NB4 (cell line): ENCODE data around the gene NHERF1.

Experiments
- DNase-seq: peaks from one replicate; pipeline ENCODE4 v3.0.0; 2010; ENCODE audit warnings: low read depth
- H3K4me3 ChIP-seq: one replicate; pipeline ENCODE4 v1.5.1; 2011; ENCODE audit warnings: mild to moderate bottlenecking, low read depth, low read length, moderate library complexity
- MYC ChIP-seq: IDR thresholded peaks from 2 replicates; pipeline ENCODE4 v1.6.1; 2011; ENCODE audit warnings: low read depth, low read length
- POLR2A ChIP-seq: IDR thresholded peaks from 2 replicates; pipeline ENCODE4 v1.6.1; 2011; ENCODE audit warnings: mild to moderate bottlenecking; ENCODE audit not compliant: insufficient read length; ENCODE audit errors: extremely low read depth
- TF ChIP-seq, protein P1 (sequence below): IDR thresholded peaks from 2 replicates; pipeline ENCODE4 v1.6.1; 2011; ENCODE audit warnings: low read depth, low read length
- TF ChIP-seq, protein P2 (sequence below): IDR thresholded peaks from one replicate; pipeline ENCODE4 v1.5.1; 2012; ENCODE audit warnings: low read depth, low read length

NHERF1 gene

DNA sequence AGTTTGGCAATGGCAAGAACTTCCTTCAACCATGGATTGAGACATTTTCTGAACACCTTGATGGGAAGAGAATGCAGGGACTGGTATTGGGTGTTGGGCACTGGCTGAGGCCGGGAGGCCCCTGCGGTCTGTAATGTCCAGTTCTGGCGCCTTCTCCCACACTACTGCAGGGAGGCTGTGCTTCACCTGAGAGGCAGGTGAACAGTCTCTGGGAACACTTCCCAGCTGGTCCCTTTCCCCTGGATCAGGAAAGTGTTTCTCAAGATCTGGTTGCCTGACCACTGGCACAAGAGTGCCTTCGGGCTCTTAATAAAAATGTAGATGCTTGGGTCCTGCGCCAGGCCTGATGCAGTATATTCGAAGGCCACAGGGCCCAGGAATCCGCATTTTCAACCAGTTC is 56.3 kb downstream of the NHERF1 start:
- H3K4me3 ChIP-seq = no peak overlapping the region
- no peak for DNase-seq
- TF ChIP-seq, protein P1, sequence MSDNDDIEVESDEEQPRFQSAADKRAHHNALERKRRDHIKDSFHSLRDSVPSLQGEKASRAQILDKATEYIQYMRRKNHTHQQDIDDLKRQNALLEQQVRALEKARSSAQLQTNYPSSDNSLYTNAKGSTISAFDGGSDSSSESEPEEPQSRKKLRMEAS = no peak
- TF ChIP-seq MYC = no peak
- TF ChIP-seq, protein P2, sequence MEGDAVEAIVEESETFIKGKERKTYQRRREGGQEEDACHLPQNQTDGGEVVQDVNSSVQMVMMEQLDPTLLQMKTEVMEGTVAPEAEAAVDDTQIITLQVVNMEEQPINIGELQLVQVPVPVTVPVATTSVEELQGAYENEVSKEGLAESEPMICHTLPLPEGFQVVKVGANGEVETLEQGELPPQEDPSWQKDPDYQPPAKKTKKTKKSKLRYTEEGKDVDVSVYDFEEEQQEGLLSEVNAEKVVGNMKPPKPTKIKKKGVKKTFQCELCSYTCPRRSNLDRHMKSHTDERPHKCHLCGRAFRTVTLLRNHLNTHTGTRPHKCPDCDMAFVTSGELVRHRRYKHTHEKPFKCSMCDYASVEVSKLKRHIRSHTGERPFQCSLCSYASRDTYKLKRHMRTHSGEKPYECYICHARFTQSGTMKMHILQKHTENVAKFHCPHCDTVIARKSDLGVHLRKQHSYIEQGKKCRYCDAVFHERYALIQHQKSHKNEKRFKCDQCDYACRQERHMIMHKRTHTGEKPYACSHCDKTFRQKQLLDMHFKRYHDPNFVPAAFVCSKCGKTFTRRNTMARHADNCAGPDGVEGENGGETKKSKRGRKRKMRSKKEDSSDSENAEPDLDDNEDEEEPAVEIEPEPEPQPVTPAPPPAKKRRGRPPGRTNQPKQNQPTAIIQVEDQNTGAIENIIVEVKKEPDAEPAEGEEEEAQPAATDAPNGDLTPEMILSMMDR = no peak
- no peak for TF ChIP-seq POLR2A

- no peak overlapping the region for H3K4me3 ChIP-seq
- DNase-seq = no peak
- TF ChIP-seq, protein P1 = no peak
These were observed 57.2 kb downstream of the NHERF1 start for GRCh38 chr17:74805591-74805991.

DNA sequence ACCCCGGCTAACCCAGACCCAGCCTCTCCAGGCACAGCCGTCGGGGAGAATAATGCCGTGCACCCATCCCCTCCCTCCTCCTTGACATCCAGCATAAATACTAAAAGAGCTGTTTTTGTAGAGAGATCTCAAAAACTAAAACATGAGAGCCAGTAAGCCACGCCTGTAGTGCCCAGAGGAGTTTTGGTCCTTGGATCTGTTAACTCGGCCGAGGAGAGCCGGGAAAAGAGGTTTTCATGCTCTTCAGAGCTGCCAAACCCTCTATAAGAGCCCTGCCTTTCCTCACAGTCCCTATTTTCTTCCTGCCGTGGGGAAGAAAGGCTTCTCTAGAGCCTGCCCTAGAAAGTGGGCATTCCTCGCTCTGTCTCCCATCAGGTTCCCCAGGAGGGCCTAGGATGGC is 57.9 kb downstream of the NHERF1 start:
- no peak overlapping the region for H3K4me3 ChIP-seq
- DNase-seq = no peak
- no peak for TF ChIP-seq POLR2A
- no peak for TF ChIP-seq MYC
- TF ChIP-seq, protein P2 = no peak
- TF ChIP-seq, protein P1 = no peak

- TF ChIP-seq, protein P1 = no peak
- TF ChIP-seq POLR2A = no peak
- TF ChIP-seq, protein P2 = no peak
These were observed 59.0 kb downstream of the NHERF1 start for GRCh38 chr17:74807441-74807840.

DNA sequence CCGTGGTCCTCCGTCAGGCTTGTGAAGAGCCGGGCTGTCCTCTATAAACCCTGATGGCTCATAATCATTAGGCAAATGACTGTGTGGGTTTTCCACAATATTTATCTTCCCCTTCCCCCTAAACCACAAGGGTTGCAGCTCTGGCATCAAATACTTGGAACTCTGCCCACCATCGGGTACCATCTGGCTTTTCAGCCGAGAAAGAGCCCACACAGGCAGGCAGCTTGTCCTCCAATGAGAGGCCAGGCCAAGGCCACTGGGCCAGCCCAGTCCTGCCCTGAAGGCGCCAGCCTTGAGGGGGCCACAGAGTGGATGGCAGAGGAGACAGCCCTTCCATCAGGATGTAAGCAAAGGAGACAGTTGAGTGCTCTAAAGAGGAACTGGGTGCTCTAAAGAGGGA is 59.5 kb downstream of the NHERF1 start:
- TF ChIP-seq, protein P1 = no peak
- TF ChIP-seq, protein P2 = no peak
- TF ChIP-seq MYC = no peak
- TF ChIP-seq POLR2A = no peak
- H3K4me3 ChIP-seq = no peak overlapping the region
- no peak for DNase-seq

More at GRCh38 chr17:74807441-74807840, 59.0 kb downstream of the NHERF1 start:
- H3K4me3 ChIP-seq = no peak overlapping the region
- DNase-seq = no peak

- H3K4me3 ChIP-seq = no peak overlapping the region
- TF ChIP-seq MYC = no peak
- TF ChIP-seq, protein P1 = no peak
- TF ChIP-seq POLR2A = no peak
- TF ChIP-seq, protein P2 = no peak
- no peak for DNase-seq
These were observed 60.4 kb downstream of the NHERF1 start for GRCh38 chr17:74808714-74809430.
